ENCODE results near the gene ADGRE1. TPM values are rescaled to one million over a fixed set of nuclear protein-coding genes. Genes with fewer than 3 reads are reported as not detected.

Gene ADGRE1
- total RNA-seq, 1 experiment from 2014 or later = not detected

- no peak for DNase-seq (ENCODE audit: low read depth in 1 of 2, low spot score in 2 of 2)
- Histone ChIP-seq H3K4me3 (no peak overlapping the region), H3K36me3 (no peaks in the 10 kb centered on the region)
These were observed 100.5 kb downstream of the ADGRE1 start for GRCh38 chr19:6987850-6988249.

GRCh38 chr19:6988257-6988656 is 100.9 kb downstream of the ADGRE1 start:
- Histone ChIP-seq H3K9me3 (replicated peaks) (peaks cover 5% of the 10 kb centered on the region), H3K27ac (no peak overlapping the region), H3K27me3 (replicated peaks) (no peaks in the 10 kb centered on the region), H3K4me3 (no peak overlapping the region), H3K4me1 (replicated peaks) (no peaks in the 10 kb centered on the region), H3K36me3 (no peaks in the 10 kb centered on the region)
- DNase-seq (ENCODE audit: low read depth in 1 of 2, low spot score in 2 of 2) = no peak

More at GRCh38 chr19:6987850-6988249, 100.5 kb downstream of the ADGRE1 start:
- H3K9me3 ChIP-seq (replicated peaks) = peaks cover 5% of the 10 kb centered on the region
- H3K27ac ChIP-seq = no peak overlapping the region
- no peaks in the 10 kb centered on the region for H3K27me3 ChIP-seq (replicated peaks)
- H3K4me1 ChIP-seq (replicated peaks) = no peaks in the 10 kb centered on the region

Other genes starting within 250 kb of the ADGRE1 start
- not detected in 2 replicates for gene TNFSF14, start 217.4 kb upstream of the ADGRE1 start, total RNA-seq (2014; rRNA removed; shearing (Covaris generic))
- gene C3, start 166.9 kb upstream of the ADGRE1 start, total RNA-seq (2014; rRNA removed; shearing (Covaris generic)) = not detected in 2 replicates
- 30.1 and 38.2 TPM in 2 replicates for gene GPR108, start 150.0 kb upstream of the ADGRE1 start, total RNA-seq (2014; rRNA removed; shearing (Covaris generic))
- gene TRIP10, start 147.9 kb upstream of the ADGRE1 start, total RNA-seq (2014; rRNA removed; shearing (Covaris generic)) = 25.1 and 50.0 TPM in 2 replicates
- gene SH2D3A, start 120.1 kb upstream of the ADGRE1 start, total RNA-seq (2014; rRNA removed; shearing (Covaris generic)) = not detected in 2 replicates
- not detected in 2 replicates for gene VAV1, start 114.9 kb upstream of the ADGRE1 start, total RNA-seq (2014; rRNA removed; shearing (Covaris generic))
- gene MBD3L2B, start 133.9 kb downstream of the ADGRE1 start, total RNA-seq (2014; rRNA removed; shearing (Covaris generic)) = not detected in 2 replicates
- gene MBD3L5, start 143.0 kb downstream of the ADGRE1 start, total RNA-seq (2014; rRNA removed; shearing (Covaris generic)) = not detected in 2 replicates
- gene MBD3L4, start 152.6 kb downstream of the ADGRE1 start, total RNA-seq (2014; rRNA removed; shearing (Covaris generic)) = not detected in 2 replicates
- not detected in 2 replicates for gene MBD3L2, start 161.7 kb downstream of the ADGRE1 start, total RNA-seq (2014; rRNA removed; shearing (Covaris generic))
- gene MBD3L3, start 171.1 kb downstream of the ADGRE1 start, total RNA-seq (2014; rRNA removed; shearing (Covaris generic)) = not detected in 2 replicates
- gene ZNF557, start 182.1 kb downstream of the ADGRE1 start, total RNA-seq (2014; rRNA removed; shearing (Covaris generic)) = 5.7 and 9.4 TPM in 2 replicates